Activated CD4-positive, alpha-beta T cell treated with anti-CD3 and anti-CD28 coated beads, Interleukin-2, amount 10 ng/mL, durations not matched to agents 7 days and 5 days (primary cell): ENCODE data around the gene RRM2. TPM values are rescaled to one million over a fixed set of nuclear protein-coding genes. Genes with fewer than 3 reads are reported as not detected.

Experiments
- CTCF ChIA-PET: fragments of 350-600 bp; sonication (Branson Sonifier 250); formaldehyde crosslinking; loops from one replicate; lab custom pipeline; 2021; ENCODE audit warnings: antibody characterized with exemption; lab: Charles Lee
- POLR2A ChIA-PET: fragments of 350-600 bp; sonication (Branson Sonifier 250); formaldehyde crosslinking; loops from one replicate; lab custom pipeline; 2021; ENCODE audit warnings: antibody characterized with exemption; lab: Charles Lee
- DNase-seq: peaks from one replicate; pipeline ENCODE4 v3.0.0-alpha.2; 2020
- H3K27ac Mint-ChIP-seq: one replicate; pipeline ENCODE4 v1.8.0; 2021; ENCODE audit warnings: mild to moderate bottlenecking, moderate library complexity, mixed read lengths
- H3K27me3 Mint-ChIP-seq: one replicate; pipeline ENCODE4 v1.8.0; 2021; ENCODE audit warnings: mixed read lengths
- H3K36me3 Mint-ChIP-seq: one replicate; pipeline ENCODE4 v1.8.0; 2021; ENCODE audit warnings: low read depth, mixed read lengths
- H3K4me1 Mint-ChIP-seq: one replicate; pipeline ENCODE4 v1.8.0; 2021; ENCODE audit warnings: mixed read lengths
- H3K4me3 Mint-ChIP-seq: one replicate; pipeline ENCODE4 v1.8.0; 2021; ENCODE audit warnings: mild to moderate bottlenecking, moderate library complexity, mixed read lengths
- H3K9me3 Mint-ChIP-seq: one replicate; pipeline ENCODE4 v1.8.0; 2021; ENCODE audit warnings: mixed read lengths
- total RNA-seq, 2 experiments: library from RNA; stranded (reverse); gene quantifications; one replicate each; pipeline ENCODE4 v1.2.3, GENCODE V29; 2021

The RRM2 gene
- total RNA-seq, 2 experiments from 2014 or later: 496 to 540 TPM

DNA sequence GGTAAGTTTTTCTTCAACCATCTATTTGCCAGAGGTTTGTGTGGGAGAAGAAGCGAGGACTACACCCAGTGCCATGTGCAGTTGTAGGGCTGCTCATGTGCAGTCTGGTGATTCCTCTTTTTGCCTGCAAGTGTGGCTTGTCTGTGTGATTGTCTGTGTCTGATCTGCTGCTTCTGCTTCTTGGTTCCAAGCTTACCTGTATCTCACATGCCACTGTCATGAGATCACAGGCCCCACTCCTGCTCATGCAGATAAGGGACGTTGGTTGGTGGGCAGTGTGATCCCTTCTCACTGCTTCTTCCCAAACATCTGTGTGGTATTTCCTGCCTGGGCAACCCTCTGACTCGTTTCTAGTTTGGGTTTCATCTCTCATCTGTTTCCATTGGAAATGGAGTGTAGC, 27.1 kb downstream of the RRM2 start:
- Mint-ChIP-seq H3K9me3 (no peaks in the 10 kb centered on the region), H3K27me3 (no peaks in the 10 kb centered on the region), H3K4me3 (no peak overlapping the region), H3K27ac (peak overlapping the region; percentile 55), H3K36me3 (peaks cover 49% of the 10 kb centered on the region), H3K4me1 (peaks cover 24% of the 10 kb centered on the region)
- POLR2A ChIA-PET: no interaction called here
- CTCF ChIA-PET: interaction anchor here (1.9 kb wide), 1 partner anchor 30 kb away, joined by 4 read pairs; no protein-coding TSS in a partner anchor
- no peak for DNase-seq

DNA sequence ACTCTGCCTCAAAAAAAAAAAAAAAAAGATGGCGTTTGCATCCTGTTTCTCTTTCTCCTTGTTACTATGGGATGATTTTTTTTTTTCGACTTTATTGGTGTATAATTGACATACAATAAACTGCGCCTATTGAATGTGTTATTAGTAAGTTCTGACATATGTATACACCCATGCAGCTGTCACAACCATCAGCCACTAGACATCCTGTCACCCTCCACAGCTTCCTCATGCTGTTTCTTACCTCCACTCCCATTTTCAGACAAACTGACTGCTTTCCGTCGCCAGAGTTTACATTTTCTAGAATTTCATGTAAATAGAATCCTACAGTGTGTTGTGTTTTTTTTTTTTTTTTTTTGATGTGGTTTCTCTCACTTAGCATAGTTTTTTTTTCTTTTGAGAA, 27.9 kb downstream of the RRM2 start:
- no peak overlapping the region for H3K4me3 Mint-ChIP-seq
- CTCF ChIA-PET: interaction anchor here (0.7 to 1.9 kb wide), 4 partner anchors 16 to 284 kb away, joined by 3 to 6 read pairs (median 4); no protein-coding TSS in a partner anchor
- peak overlapping the region; percentile 67 for H3K27ac Mint-ChIP-seq
- no peaks in the 10 kb centered on the region for H3K27me3 Mint-ChIP-seq
- peaks cover 48% of the 10 kb centered on the region for H3K36me3 Mint-ChIP-seq
- no peak for DNase-seq
- no peaks in the 10 kb centered on the region for H3K9me3 Mint-ChIP-seq
- POLR2A ChIA-PET: no interaction called here
- peaks cover 24% of the 10 kb centered on the region for H3K4me1 Mint-ChIP-seq

DNA sequence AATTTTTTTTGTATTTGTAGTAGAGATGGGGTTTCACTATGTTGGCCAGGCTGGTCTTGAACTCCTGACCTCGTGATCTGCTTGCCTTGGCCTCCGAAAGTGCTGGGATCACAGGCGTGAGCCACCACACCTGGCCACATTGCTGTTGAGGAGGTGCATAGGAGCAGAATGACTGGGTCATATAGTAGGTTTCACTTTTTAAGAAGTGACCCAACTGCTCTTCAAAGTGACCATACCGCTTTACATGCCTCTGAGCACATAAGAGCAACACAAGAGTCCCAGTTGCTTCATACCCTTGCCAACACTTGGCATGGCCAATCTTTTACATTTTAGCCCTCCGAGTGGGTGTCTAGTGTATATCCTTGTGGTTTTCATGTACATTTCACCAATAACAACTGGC, 28.9 kb downstream of the RRM2 start:
- ChIA-PET POLR2A (no interaction called here), CTCF (interaction anchor here (0.6 to 1.5 kb wide), 3 partner anchors 17 to 528 kb away, joined by 3 read pairs; no protein-coding TSS in a partner anchor)
- H3K4me1 Mint-ChIP-seq: peaks cover 24% of the 10 kb centered on the region
- H3K4me3 Mint-ChIP-seq: no peak overlapping the region
- peak overlapping the region; percentile 67 for H3K27ac Mint-ChIP-seq
- no peak for DNase-seq
- H3K9me3 Mint-ChIP-seq: no peaks in the 10 kb centered on the region
- no peaks in the 10 kb centered on the region for H3K27me3 Mint-ChIP-seq
- peaks cover 54% of the 10 kb centered on the region for H3K36me3 Mint-ChIP-seq

DNA sequence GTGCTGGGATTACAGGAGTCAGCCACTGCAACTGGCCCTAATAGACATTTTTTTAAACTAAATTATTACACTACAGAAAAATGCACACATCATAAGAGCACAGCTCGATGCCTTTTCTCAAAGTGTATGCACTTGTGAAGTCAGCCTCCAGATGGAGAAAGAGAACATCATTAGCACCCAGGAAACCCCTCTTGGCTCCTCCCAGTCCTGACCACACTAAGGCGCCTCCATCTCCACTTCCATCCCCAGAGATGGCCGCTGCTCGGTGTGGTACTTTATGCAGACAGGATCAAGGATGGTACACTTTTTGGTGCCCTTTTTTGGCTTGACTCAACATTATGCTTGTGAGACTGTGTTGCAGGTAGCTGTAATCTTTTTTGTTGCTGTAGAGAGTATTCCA, 34.8 kb downstream of the RRM2 start:
- Mint-ChIP-seq H3K4me1 (peaks cover 29% of the 10 kb centered on the region), H3K27ac (peak overlapping the region; percentile 14), H3K9me3 (no peaks in the 10 kb centered on the region), H3K27me3 (no peaks in the 10 kb centered on the region), H3K4me3 (no peak overlapping the region), H3K36me3 (peaks cover 43% of the 10 kb centered on the region)
- POLR2A ChIA-PET: no interaction called here
- CTCF ChIA-PET: interaction anchor here (0.6 to 1.3 kb wide), 2 partner anchors 8 to 68 kb away, joined by 3 read pairs; no protein-coding TSS in a partner anchor
- no peak for DNase-seq

DNA sequence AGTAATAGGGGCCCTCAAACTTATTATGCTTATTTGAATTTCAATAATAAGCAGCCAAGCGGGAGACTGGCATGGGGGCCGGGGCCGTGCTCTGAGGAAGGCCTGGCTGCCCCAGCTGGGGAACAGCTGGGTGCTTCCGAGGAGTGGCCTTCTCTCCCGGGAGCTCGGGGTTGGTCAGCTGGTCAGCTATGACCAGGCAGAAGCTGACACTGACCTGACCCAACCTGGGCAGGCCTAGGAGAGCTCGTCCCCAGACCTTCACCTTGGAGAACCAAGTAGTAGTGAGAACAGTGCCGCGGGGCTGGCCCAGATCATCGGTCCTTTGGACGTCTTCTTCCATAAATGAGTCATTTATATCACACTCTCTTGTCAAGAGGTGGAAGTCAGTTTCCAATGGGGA, 36.1 kb downstream of the RRM2 start:
- no peak overlapping the region for H3K4me3 Mint-ChIP-seq
- no peak for DNase-seq

DNA sequence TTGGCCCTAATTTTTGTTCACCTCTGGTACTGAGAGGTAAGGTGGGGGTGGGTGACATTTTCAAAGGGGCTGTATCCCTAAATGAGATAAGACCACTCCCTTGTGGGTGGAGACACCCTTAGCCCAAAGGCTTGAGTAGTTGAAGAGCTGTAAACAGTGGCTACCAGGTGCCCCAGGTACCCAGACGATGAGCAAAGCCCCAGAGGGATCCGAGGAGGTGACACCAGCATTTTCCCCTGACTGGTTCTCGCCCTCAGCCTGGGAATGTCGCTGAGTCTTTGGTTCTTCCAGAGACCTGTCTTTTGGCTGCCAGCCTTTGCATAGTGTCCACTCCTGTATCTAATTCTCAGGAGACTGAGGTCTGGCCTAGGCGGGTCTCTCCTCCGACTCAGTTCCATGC, 36.5 kb downstream of the RRM2 start:
- no peak overlapping the region for H3K4me3 Mint-ChIP-seq
- H3K9me3 Mint-ChIP-seq: no peaks in the 10 kb centered on the region
- peaks cover 43% of the 10 kb centered on the region for H3K36me3 Mint-ChIP-seq
- no peaks in the 10 kb centered on the region for H3K27me3 Mint-ChIP-seq
- CTCF ChIA-PET: interaction anchor here (1.4 to 2.4 kb wide), 3 partner anchors 71 to 276 kb away, joined by 3 to 7 read pairs (median 6); no protein-coding TSS in a partner anchor
- DNase-seq: no peak
- peaks cover 37% of the 10 kb centered on the region for H3K4me1 Mint-ChIP-seq
- POLR2A ChIA-PET: no interaction called here
- peak overlapping the region; percentile 91 for H3K27ac Mint-ChIP-seq

More for the DNA sequence above, 36.1 kb downstream of the RRM2 start:
- H3K4me1 Mint-ChIP-seq: peaks cover 33% of the 10 kb centered on the region
- POLR2A ChIA-PET: no interaction called here
- CTCF ChIA-PET: interaction anchor here (1.4 to 1.7 kb wide), 2 partner anchors 71 to 251 kb away, joined by 3 to 6 read pairs; no protein-coding TSS in a partner anchor
- no peaks in the 10 kb centered on the region for H3K27me3 Mint-ChIP-seq
- peak overlapping the region; percentile 91 for H3K27ac Mint-ChIP-seq
- no peaks in the 10 kb centered on the region for H3K9me3 Mint-ChIP-seq
- H3K36me3 Mint-ChIP-seq: peaks cover 42% of the 10 kb centered on the region

DNA sequence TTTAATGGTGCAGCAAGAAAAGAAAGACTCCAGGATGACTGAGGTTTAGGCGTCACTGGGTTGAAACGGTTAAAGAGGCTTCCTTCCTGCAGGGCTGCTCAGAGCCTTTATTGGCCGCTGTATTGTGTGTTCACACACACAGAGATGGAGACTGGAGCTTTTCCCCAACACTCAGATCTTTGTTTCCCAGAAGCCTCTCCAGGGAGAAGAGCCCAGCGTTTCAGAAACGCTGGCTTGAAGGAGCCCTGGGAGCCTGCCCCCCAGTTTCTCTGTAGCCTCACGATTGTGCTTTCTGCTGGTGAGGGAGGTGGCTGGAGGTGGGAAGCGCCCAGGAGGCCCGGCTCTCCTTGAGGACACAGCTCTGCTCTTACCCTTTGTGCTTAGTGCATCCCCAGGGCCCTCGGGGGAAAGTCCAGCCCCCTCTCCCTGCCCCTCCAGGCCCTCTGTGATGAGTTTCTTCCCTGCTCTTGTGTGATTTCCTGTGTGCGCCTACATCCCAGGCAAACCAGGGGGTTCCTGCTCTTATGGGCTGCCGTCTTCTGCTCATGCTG, 37.1 kb downstream of the RRM2 start:
- Mint-ChIP-seq H3K4me3 (no peak overlapping the region), H3K9me3 (no peaks in the 10 kb centered on the region), H3K27me3 (no peaks in the 10 kb centered on the region), H3K27ac (peak overlapping the region; percentile 91), H3K4me1 (peaks cover 39% of the 10 kb centered on the region), H3K36me3 (peaks cover 46% of the 10 kb centered on the region)
- CTCF ChIA-PET: interaction anchor here (1.4 to 2.4 kb wide), 3 partner anchors 70 to 275 kb away, joined by 3 to 7 read pairs (median 6); no protein-coding TSS in a partner anchor
- POLR2A ChIA-PET: no interaction called here
- no peak for DNase-seq

DNA sequence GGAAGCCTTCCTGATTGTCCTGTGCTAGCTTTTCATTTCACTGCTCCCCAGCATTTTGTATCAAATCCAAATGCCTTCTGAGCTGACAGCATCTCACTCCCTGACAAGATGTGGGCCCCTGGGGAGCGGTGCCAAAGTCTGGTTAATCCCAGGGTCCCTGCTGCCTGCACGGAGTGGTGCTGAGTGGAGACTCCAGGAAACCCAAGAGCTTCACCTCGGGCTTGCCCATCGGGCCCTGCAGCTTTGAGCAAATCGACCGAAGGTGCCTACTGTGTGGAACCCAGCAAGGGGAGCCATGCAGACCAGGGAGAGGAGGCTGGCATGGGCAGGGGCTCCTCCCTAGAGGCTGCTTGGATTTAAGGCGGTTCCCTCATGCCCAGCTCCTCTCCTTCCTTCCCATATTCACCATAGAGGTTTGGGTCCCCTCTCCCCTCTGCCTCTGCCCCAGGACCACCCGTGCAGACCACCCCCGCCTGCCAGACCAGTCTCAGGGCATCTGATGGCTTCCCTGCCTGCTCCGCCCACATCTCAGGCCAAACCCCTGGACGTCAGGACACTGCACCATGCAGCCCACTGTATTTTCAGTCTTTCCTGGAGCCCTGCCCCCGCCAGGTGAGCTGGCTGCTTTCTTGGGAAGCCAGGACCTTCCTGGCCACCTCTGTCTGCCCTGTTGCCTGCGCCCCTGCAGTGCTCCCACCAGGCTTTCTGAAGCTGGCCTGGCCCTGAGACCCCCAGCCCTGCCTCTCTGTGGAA, 37.8 kb downstream of the RRM2 start:
- no peak overlapping the region for H3K4me3 Mint-ChIP-seq
- peak overlapping the region; percentile 91 for H3K27ac Mint-ChIP-seq
- no peaks in the 10 kb centered on the region for H3K9me3 Mint-ChIP-seq
- H3K36me3 Mint-ChIP-seq: peaks cover 40% of the 10 kb centered on the region
- POLR2A ChIA-PET: no interaction called here
- CTCF ChIA-PET: interaction anchor here (2.4 kb wide), 1 partner anchor 275 kb away, joined by 7 read pairs; no protein-coding TSS in a partner anchor
- no peak for DNase-seq
- no peaks in the 10 kb centered on the region for H3K27me3 Mint-ChIP-seq
- peaks cover 39% of the 10 kb centered on the region for H3K4me1 Mint-ChIP-seq

DNA sequence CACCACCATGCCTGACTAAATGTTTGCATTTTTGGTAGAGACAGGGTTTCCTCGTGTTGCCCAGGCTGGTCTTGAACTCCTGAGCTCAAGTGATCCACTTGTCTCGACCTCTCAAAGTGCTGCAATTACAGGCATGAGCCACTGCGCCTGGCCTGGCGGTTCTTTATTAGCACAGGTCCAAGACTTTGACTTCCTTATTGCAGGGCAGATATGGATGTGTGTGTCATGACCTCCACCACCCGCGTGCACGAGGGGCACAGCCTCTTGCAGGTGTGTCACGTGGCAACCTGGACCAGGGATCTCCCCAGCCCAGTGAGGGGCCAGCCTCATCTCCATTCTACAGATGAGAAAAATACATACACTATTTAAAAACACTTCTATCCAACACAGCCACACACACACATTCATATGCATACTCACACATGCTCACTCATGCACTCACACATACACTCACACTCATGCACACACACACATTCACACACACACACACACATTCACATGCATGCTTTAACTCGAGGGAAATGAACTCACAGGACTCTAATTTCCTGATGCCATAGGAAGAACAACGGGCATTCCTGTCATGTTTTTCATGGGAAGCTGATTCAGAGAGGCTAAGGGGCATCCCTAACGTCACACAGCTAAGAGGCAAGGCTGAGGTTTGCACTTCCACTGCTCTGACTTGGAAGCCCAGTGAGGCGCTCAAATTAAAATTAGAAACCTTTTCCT, 38.8 kb downstream of the RRM2 start:
- DNase-seq: no peak
- Mint-ChIP-seq H3K9me3 (no peaks in the 10 kb centered on the region), H3K27ac (peak overlapping the region; percentile 74), H3K27me3 (no peaks in the 10 kb centered on the region), H3K36me3 (peaks cover 31% of the 10 kb centered on the region), H3K4me1 (peaks cover 39% of the 10 kb centered on the region), H3K4me3 (no peak overlapping the region)
- ChIA-PET CTCF (interaction anchor here (0.8 to 2.4 kb wide), 2 partner anchors 10 to 274 kb away, joined by 3 to 7 read pairs; no protein-coding TSS in a partner anchor), POLR2A (no interaction called here)

DNA sequence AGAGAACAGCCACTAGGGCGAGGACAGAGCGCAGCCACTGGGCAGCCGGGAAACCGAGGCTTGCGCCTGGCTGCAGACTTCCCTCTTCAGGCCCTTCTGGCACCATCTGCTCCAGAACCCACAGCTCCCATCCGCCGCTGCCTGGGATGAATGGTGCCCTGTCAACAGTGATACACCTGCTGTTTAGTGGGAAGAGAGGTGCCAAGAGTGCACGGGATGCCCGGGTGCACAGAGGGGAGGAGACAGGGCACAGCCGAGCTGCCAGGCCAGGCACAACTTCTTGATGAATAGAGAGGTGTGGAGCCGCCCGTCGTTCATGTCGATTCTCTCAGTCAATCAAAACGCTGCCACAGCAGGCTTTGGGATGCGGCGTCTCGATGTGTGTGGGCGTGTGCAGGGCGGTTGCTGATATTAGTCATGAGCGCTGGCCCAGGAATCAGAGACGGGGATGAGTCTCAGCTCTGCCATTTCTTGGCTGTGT, 39.5 kb downstream of the RRM2 start:
- ChIA-PET POLR2A (no interaction called here), CTCF (interaction anchor here (0.7 to 0.8 kb wide), 2 partner anchors 9 to 26 kb away, joined by 3 read pairs; no protein-coding TSS in a partner anchor)
- H3K27me3 Mint-ChIP-seq: no peaks in the 10 kb centered on the region
- peaks cover 39% of the 10 kb centered on the region for H3K4me1 Mint-ChIP-seq
- peaks cover 30% of the 10 kb centered on the region for H3K36me3 Mint-ChIP-seq
- H3K4me3 Mint-ChIP-seq: no peak overlapping the region
- H3K9me3 Mint-ChIP-seq: no peaks in the 10 kb centered on the region
- H3K27ac Mint-ChIP-seq: no peak overlapping the region
- no peak for DNase-seq

DNA sequence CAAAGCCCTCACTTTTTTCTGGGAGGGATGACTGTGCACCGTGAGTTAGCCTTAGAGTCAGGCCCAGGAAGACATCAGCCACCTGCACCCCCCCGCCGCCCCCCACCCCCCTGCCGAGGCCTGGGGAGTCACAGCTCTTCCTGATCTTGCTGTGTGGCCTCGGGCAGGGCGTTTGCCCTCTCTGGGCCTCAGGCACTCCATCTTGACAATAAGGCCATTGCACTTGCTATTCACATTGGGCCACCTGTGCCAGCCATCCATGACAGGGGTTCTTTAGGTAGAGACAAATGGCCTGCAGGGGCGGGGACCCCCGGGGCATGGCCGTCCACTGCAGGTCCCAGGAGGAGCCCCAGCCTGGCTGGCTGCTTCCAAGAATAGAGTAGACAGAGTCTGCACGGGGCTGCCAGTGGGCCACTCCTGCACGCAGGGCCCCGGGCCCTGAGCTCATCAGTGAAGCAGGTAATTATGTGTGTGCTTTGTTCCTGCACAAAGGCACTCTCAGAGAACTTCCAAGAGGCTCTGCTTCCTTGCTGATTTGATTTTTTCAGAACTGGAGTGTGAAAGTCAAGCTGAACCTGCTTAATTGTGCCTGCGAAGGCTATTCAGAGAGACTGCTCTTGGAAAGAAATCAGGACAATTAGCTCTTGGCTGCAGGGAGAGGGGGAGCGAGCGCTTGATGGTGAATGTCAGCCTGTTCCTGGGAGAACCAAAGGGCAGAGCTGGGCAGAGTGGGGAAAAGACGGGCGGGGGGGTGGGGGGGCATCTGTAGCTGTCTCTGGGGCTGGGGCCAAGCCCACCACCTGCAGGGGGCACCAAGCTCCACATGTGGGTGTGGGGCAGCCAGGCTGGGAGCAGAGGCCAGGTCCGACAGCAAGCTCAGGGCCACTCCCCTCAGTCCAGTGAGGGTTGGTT, 40.3 kb downstream of the RRM2 start:
- no peaks in the 10 kb centered on the region for H3K27me3 Mint-ChIP-seq
- H3K4me3 Mint-ChIP-seq: no peak overlapping the region
- H3K4me1 Mint-ChIP-seq: peaks cover 34% of the 10 kb centered on the region
- H3K27ac Mint-ChIP-seq: peak overlapping the region; percentile 9
- ChIA-PET CTCF (interaction anchor here (0.6 to 0.7 kb wide), 4 partner anchors 14 to 636 kb away, joined by 3 to 4 read pairs (median 3); no protein-coding TSS in a partner anchor), POLR2A (no interaction called here)
- peaks cover 33% of the 10 kb centered on the region for H3K36me3 Mint-ChIP-seq
- no peak for DNase-seq
- no peaks in the 10 kb centered on the region for H3K9me3 Mint-ChIP-seq
